LNCAP (cell line): Measurements from ENCODE around the gene PDZK1IP1.

Experiments
- CTCF ChIP-seq: fragments of 450-650 bp; IDR thresholded peaks from 2 replicates; pipeline ENCODE4 v1.5.1; 2017; ENCODE audit warnings: mild to moderate bottlenecking

Gene PDZK1IP1

DNA sequence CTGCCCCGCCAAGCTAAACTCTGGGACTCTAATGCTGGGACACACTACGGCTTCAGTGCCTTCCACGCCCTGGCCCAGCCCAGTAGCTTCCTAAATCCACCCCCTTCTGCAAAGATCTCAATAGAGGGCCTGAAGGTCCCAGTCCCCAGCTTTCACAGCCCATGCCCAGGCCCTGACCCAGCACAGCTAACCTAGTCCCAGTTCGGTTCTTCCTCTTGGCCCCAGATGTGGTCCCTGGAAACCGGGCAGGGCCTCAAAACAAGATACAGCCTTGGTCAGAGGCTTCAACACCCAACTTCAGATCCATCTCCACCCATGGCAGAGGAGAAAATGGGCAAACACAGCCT lies 646 bp upstream of the PDZK1IP1 start:
- no peak for TF ChIP-seq CTCF

- TF ChIP-seq CTCF: no peak
These were observed 748 bp downstream of the PDZK1IP1 start for GRCh38 chr1:47188791-47189785.

GRCh38 chr1:47187926-47188250 lies 1.9 kb downstream of the PDZK1IP1 start:
- no peak for TF ChIP-seq CTCF

GRCh38 chr1:47187231-47187925 lies 2.5 kb downstream of the PDZK1IP1 start:
- TF ChIP-seq CTCF: no peak

DNA sequence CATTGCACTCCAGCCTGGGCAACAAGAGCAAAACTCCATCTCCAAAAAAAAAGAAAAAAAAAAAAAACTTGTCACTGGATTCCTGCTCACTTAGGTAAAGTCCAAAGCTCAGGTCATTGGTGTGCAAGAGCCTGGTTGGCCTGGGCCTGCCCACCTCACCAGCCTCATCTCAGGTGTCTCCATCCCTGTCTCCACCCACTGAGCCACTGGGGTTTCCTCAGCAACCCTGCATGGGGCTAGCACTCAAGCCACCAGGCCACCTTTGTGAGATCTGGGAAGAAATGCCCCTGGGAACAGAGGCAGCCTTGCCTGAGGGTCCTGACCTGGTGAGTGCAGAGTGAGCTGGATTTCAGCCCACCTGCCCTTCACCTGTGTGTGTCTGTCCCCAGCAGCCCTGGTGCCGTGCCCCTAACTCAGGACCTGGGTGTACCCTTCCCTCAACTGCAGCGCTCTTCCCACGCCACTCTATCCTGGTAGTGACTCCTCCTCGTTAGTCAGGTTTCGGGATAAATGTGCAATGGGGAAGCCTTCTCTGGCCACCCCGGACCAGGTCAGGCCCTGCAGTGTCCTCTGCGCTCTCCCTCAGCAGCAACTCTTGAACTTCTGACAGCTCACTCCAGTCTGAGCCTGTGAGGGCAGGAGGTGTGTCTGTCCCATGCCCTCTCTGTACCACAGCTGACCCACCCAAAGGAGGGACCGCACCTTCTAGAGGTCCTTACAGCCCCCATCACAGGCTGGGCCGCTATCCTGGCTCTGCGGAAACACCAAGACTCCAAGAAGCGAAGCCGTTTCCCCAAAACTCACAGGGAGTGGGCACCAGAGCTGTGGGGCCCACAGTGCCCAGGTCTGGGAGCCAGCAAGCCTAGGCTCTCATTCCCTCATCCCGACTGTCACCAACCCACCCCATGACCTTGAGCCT lies 3.3 kb downstream of the PDZK1IP1 start:
- TF ChIP-seq CTCF: no peak

- TF ChIP-seq CTCF: no peak
These were observed 4.8 kb downstream of the PDZK1IP1 start for GRCh38 chr1:47184822-47185677.
